ENCODE results near the gene C17orf100. TPM values are rescaled to one million over a fixed set of nuclear protein-coding genes. Genes with fewer than 3 reads are reported as not detected.

Gene C17orf100
- total and polyA plus RNA-seq, 5 donors = 0.47 to 1.0 (median 0.72) TPM

DNA sequence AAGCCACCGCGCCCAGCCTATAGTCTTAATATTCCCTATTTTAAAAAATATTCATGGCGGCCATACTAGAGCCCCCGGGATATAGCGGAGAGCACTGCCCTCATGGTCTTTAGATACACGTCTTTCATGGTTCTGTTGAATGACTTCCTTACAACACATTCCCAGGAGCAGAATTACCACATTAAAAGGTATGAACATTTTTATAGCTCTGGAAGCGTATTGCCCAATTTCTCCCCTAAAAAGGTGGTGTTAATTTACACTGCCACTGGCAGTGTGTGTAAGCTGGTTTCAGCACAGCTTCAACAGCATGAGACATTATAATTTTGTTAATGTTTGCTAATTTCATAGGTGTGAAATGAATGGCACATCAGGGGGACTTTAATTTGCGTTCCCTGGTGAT lies 19.0 kb downstream of the C17orf100 start:
- no peak overlapping the region for H3K4me3 ChIP-seq (ENCODE audit: low read length)
- H3K9me3 ChIP-seq (ENCODE audit: control insufficient read depth, low read length) = no peaks in the 10 kb centered on the region
- intact Hi-C loops (cut with DNase I) = no loop called here
- no peaks in the 10 kb centered on the region for H3K27me3 ChIP-seq (ENCODE audit: control insufficient read depth, insufficient read depth)
- 90% methylated on average over 8 of the region's 8 CpGs for WGBS
- ATAC-seq = no peak
- no peak for DNase-seq
- no peaks in the 10 kb centered on the region for H3K4me1 ChIP-seq (ENCODE audit: control insufficient read depth, insufficient read depth, low read length)
- no peak overlapping the region for H3K27ac ChIP-seq (ENCODE audit: low read length)

DNA sequence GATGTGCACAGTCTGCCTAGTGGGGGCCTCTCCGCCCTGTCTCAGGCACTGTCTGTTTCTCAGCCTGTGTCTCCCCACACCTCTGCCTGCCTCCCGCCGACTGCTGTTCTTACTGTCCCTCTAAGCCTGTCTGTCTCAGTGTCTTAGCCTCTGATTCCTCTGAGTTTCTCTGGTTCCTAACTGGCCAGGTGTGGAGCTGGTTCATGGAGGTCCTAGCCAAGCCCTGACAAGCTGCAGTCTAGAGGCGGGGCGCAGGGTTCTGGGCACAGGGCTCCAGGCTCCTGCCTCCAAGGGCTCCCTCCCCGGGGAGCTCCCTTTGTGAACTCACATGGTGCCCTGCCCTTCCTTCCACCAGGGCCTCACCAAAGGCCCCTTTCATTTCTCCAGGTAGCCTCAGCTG lies 19.4 kb downstream of the C17orf100 start:
- intact Hi-C loops (cut with DNase I) = no loop called here
- 85% methylated on average over 6 of the region's 6 CpGs for WGBS
- ATAC-seq = no peak

DNA sequence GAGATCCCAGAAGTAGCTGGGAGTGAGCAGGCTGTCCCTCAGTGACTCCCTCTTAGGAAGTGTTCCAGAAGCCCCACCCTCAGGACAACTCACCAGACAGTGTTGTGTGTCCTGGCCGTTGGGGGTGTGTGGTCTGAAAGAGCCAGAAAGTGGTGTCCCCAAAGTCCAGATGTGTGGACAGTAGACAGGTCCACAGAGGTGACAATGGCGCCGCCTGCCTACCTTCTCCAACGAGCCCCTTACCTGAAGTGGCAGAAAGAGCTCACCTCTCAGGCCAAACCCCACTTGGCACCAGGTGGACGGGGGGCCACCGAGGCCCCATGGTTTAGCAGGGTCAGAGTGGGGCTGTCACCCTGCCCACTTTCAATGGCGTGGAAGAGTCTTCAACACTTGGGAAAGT lies 19.9 kb downstream of the C17orf100 start:
- ATAC-seq (no peak), DNase-seq (no peak)
- Histone ChIP-seq H3K27me3 (ENCODE audit: control insufficient read depth, insufficient read depth) (no peaks in the 10 kb centered on the region), H3K4me1 (ENCODE audit: control insufficient read depth, insufficient read depth, low read length) (no peaks in the 10 kb centered on the region), H3K9me3 (ENCODE audit: control insufficient read depth, low read length) (no peaks in the 10 kb centered on the region), H3K4me3 (ENCODE audit: low read length) (no peak overlapping the region), H3K27ac (ENCODE audit: low read length) (no peak overlapping the region)
- intact Hi-C loops (cut with DNase I) = no loop called here
- 80% methylated on average over 7 of the region's 7 CpGs for whole genome bisulfite sequencing

More for the DNA sequence above, 19.4 kb downstream of the C17orf100 start:
- Histone ChIP-seq H3K4me1 (ENCODE audit: control insufficient read depth, insufficient read depth, low read length) (no peaks in the 10 kb centered on the region), H3K4me3 (ENCODE audit: low read length) (no peak overlapping the region), H3K27ac (ENCODE audit: low read length) (no peak overlapping the region), H3K27me3 (ENCODE audit: control insufficient read depth, insufficient read depth) (no peaks in the 10 kb centered on the region), H3K9me3 (ENCODE audit: control insufficient read depth, low read length) (no peaks in the 10 kb centered on the region)
- no peak for DNase-seq

DNA sequence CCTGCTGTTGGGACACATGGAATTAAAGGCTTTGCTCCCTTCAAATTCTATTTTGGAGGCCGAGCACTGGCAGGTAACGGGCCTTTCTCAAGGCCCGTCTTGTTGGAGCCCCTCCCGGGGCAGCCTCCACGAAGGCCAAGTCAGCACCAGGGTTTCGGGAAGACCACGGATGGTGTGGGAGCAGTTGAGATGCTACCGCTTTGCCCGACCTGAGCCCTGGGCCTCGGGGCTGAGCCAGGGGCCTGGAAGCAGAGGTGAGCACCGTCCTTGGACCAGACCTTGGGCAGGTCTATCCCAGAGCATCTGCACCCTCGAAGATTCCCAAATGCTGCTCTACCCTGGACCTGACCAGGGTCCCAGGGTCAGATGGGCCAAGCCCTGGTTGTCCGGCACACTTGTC lies 23.0 kb downstream of the C17orf100 start:
- intact Hi-C loops (cut with DNase I) = no loop called here
- DNase-seq = no peak
- WGBS = 93% methylated on average over 13 of the region's 13 CpGs
- ATAC-seq = no peak
- Histone ChIP-seq H3K27ac (ENCODE audit: low read length) (no peak overlapping the region), H3K27me3 (ENCODE audit: control insufficient read depth, insufficient read depth) (no peaks in the 10 kb centered on the region), H3K4me1 (ENCODE audit: control insufficient read depth, insufficient read depth, low read length) (no peaks in the 10 kb centered on the region), H3K4me3 (ENCODE audit: low read length) (no peak overlapping the region), H3K9me3 (ENCODE audit: control insufficient read depth, low read length) (no peaks in the 10 kb centered on the region)

DNA sequence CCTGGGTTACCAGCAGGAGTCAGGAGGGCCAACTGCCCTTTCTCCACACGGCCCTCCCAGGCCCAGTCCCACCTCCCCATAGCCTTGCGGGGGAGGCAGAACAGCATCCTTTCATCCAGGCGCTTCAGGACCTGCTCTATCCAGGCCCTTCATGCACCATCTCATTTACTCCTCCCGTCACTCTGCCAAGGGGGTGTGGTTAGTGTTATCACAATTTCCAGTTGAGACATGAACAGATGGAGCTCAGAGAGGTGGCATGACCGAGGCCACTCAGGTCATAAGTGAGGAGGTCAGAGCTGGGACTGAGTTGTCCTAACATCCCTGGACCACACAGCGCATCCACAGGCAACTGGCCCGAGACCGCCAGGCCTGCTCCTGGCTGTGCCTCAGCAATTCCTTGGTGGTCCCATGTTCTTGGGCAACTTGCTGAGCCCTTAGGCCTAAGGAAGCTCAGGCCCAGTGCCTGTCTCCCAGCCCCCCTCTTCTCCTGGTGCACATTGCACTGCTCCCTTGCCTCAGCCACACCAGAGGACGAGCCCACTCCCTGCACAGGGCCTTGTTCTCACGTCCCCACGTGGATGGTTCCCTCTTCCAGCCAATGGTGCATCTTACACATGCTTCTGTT lies 23.8 kb downstream of the C17orf100 start:
- intact Hi-C loops (cut with DNase I) = no loop called here
- no peaks in the 10 kb centered on the region for H3K9me3 ChIP-seq (ENCODE audit: control insufficient read depth, low read length)
- no peak overlapping the region for H3K27ac ChIP-seq (ENCODE audit: low read length)
- 70% methylated on average over 11 of the region's 11 CpGs for WGBS
- no peak overlapping the region for H3K4me3 ChIP-seq (ENCODE audit: low read length)
- no peaks in the 10 kb centered on the region for H3K4me1 ChIP-seq (ENCODE audit: control insufficient read depth, insufficient read depth, low read length)
- no peak for DNase-seq
- no peak for ATAC-seq
- H3K27me3 ChIP-seq (ENCODE audit: control insufficient read depth, insufficient read depth) = no peaks in the 10 kb centered on the region

DNA sequence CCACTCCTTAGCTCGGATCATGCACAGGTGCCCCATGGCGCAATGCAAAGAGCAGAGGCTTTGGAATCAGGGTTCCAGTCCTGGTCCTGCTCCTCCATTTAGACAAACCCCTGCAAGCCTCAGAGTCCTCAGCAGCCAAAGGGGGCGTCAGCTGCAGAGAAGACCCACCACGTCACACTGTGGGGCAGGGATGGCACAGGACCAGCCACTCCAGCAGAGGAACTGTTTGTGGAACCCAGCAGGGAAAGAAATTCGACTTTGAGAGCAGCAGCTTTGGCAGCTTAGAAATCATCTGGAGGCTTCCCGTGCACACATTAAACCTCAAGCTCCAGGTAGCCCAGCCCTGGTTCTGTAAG lies 25.2 kb downstream of the C17orf100 start:
- intact Hi-C loops (cut with DNase I) = no loop called here
- 68% methylated on average over 6 of the region's 6 CpGs for WGBS
- H3K4me3 ChIP-seq (ENCODE audit: low read length) = no peak overlapping the region

DNA sequence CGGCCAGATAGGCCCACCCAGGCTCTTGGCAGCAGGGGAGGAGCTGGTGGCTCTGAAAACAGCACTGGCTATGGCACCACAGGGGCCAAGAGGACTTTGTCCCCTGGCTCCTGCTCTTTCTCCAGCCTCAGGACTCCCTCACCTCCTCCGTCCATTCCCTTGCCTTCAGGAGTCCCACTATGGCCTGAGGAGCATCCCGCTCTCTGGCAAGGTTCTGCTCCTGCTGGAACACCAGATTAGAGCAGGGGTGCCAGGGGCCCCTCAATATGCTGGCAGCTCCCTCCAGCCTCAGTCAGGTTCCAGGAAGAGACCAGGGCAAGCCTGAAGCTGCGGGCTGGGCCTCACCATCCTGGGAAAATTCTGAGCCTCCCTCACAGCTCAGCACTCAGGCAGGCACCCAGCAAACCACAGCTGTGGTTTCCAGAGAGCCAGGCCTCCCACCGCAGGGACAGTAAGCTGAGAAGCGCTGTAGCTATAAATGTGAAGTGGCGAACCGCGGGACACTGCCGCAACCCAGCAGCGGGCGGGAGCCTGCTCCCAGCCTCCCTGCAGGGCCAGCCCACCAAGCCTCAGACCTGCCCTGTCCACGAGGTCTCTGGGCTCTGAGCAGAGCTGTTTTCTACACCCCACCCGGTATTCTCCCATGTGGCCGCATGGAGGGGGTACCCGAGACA lies 25.7 kb downstream of the C17orf100 start:
- Histone ChIP-seq H3K27me3 (ENCODE audit: control insufficient read depth, insufficient read depth) (no peaks in the 10 kb centered on the region), H3K9me3 (ENCODE audit: control insufficient read depth, low read length) (no peaks in the 10 kb centered on the region), H3K27ac (ENCODE audit: low read length) (no peak overlapping the region), H3K4me1 (ENCODE audit: control insufficient read depth, insufficient read depth, low read length) (no peaks in the 10 kb centered on the region), H3K4me3 (ENCODE audit: low read length) (no peak overlapping the region)
- intact Hi-C loops (cut with DNase I) = no loop called here
- ATAC-seq = no peak
- 61% methylated on average over 16 of the region's 16 CpGs for WGBS
- no peak for DNase-seq

More for the DNA sequence above, 25.2 kb downstream of the C17orf100 start:
- no peak overlapping the region for H3K27ac ChIP-seq (ENCODE audit: low read length)
- DNase-seq (no peak), ATAC-seq (no peak)
- H3K9me3 ChIP-seq (ENCODE audit: control insufficient read depth, low read length) = no peaks in the 10 kb centered on the region
- H3K27me3 ChIP-seq (ENCODE audit: control insufficient read depth, insufficient read depth) = no peaks in the 10 kb centered on the region
- H3K4me1 ChIP-seq (ENCODE audit: control insufficient read depth, insufficient read depth, low read length) = no peaks in the 10 kb centered on the region

DNA sequence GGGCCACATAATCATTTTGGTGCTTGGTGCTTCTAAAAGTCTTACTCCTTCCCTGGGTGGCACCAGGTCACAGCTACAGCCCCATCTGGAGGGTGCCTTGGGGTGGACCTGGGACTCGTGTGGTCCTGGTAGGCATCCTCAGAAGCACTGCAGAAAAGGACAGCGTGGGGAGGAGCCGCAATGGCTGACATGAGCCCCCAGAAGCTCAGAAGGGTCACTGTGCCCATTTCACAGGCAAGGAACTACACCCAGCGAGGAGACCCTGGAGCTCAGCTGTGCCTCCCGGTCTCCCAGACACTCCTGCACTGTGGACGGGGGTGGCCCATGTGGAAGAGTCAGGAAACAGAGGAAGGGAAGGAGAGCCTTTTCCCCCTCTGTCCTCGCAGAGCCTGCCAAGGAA lies 26.4 kb downstream of the C17orf100 start:
- ATAC-seq = no peak
- H3K9me3 ChIP-seq (ENCODE audit: control insufficient read depth, low read length) = no peaks in the 10 kb centered on the region
- DNase-seq = no peak
- intact Hi-C loops (cut with DNase I) = no loop called here
- no peaks in the 10 kb centered on the region for H3K4me1 ChIP-seq (ENCODE audit: control insufficient read depth, insufficient read depth, low read length)
- H3K27me3 ChIP-seq (ENCODE audit: control insufficient read depth, insufficient read depth) = no peaks in the 10 kb centered on the region
- H3K27ac ChIP-seq (ENCODE audit: low read length) = no peak overlapping the region
- no peak overlapping the region for H3K4me3 ChIP-seq (ENCODE audit: low read length)
- WGBS = 69% methylated on average over 7 of the region's 7 CpGs

DNA sequence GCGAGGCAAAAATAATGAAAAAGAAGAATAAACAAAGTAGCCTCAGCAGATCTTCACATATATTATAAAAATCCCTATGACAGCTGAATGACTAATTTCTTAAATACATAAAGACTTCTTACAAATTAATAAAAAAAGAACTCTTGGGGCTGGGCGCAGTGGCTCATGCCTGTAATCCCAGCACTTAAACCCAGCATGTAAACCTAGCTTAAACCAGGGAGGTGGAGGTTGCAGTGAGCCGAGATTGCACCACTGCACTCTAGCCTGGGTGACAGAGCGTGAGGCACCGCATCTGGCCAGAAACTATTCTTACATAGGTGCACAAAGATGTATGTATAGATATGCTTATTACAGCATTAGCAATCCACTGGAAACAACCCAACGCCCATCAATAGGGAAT lies 27.7 kb downstream of the C17orf100 start:
- Histone ChIP-seq H3K9me3 (ENCODE audit: control insufficient read depth, low read length) (no peaks in the 10 kb centered on the region), H3K27me3 (ENCODE audit: control insufficient read depth, insufficient read depth) (no peaks in the 10 kb centered on the region), H3K4me3 (ENCODE audit: low read length) (no peak overlapping the region), H3K4me1 (ENCODE audit: control insufficient read depth, insufficient read depth, low read length) (no peaks in the 10 kb centered on the region), H3K27ac (ENCODE audit: low read length) (no peak overlapping the region)
- ATAC-seq (no peak), DNase-seq (no peak)
- WGBS = 82% methylated on average over 6 of the region's 6 CpGs
- intact Hi-C loops (cut with DNase I) = no loop called here

DNA sequence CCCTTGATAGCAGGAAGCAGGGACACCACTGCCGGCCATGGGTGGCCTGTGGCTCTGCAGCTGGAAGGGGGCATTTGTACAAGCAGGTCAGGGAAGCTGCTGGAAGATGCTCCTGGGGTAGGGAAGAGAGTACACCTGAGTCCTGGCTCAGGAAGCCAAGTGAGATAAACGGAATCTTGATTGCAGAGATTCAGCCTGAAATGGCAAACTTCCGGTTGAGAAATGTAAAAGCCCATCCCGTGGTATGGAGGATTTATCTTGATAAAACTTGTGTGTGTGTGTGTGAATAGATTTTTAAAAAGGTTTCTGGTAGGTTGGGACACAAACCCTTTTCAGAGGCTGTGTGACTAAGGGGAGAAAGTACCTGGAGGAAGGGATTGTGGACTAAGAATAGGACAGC lies 29.6 kb downstream of the C17orf100 start:
- no peaks in the 10 kb centered on the region for H3K9me3 ChIP-seq (ENCODE audit: control insufficient read depth, low read length)
- H3K4me1 ChIP-seq (ENCODE audit: control insufficient read depth, insufficient read depth, low read length) = no peaks in the 10 kb centered on the region
- no peak for ATAC-seq
- 70% methylated on average over 4 of the region's 4 CpGs for WGBS
- H3K27me3 ChIP-seq (ENCODE audit: control insufficient read depth, insufficient read depth) = no peaks in the 10 kb centered on the region
- H3K4me3 ChIP-seq (ENCODE audit: low read length) = no peak overlapping the region
- no peak overlapping the region for H3K27ac ChIP-seq (ENCODE audit: low read length)
- no peak for DNase-seq
- intact Hi-C loops (cut with DNase I) = no loop called here

DNA sequence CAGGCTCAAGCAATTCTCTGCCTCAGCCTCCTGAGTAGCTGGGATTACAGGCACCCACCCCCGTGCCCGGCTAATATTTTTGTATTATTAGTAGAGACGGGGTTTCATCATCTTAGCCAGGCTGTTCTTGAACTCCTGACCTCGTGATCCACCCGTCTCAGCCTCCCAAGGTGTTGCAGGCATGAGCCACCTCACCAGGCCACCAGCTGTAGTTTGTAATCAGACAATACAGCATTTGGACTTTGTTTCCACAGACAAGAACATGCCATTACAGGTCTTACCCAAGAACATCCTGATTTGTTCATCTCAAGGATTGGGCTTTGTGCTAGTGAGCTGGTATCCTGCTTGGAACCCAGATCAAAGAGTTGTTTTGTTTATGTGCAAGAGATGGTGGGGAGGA lies 30.1 kb downstream of the C17orf100 start:
- no peak overlapping the region for H3K27ac ChIP-seq (ENCODE audit: low read length)
- H3K27me3 ChIP-seq (ENCODE audit: control insufficient read depth, insufficient read depth) = no peaks in the 10 kb centered on the region

DNA sequence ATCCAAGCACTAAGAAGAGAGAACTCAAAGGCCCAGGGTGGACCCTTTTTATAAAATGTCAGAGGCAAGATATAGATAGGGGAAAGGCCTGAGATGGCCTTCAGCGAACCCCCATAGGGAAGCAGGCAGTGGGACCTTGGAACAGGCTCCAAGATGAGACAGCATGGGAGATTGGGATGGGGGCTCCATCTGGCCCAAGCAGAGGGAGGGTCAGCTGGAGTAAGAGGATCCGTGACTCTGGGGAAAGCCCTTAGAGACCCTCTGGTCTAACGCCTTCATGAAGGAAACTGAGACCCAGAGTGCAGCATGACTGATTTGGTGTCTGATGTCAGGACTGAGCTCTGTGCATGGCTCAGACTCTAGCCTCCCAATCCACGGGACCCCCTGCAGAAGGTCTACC lies 30.8 kb downstream of the C17orf100 start:
- ATAC-seq (no peak), DNase-seq (no peak)
- Histone ChIP-seq H3K27ac (ENCODE audit: low read length) (no peak overlapping the region), H3K27me3 (ENCODE audit: control insufficient read depth, insufficient read depth) (no peaks in the 10 kb centered on the region), H3K4me1 (ENCODE audit: control insufficient read depth, insufficient read depth, low read length) (no peaks in the 10 kb centered on the region), H3K4me3 (ENCODE audit: low read length) (no peak overlapping the region), H3K9me3 (ENCODE audit: control insufficient read depth, low read length) (no peaks in the 10 kb centered on the region)
- intact Hi-C loops (cut with DNase I) = no loop called here
- WGBS = 86% methylated on average over 4 of the region's 4 CpGs

More for the DNA sequence above, 30.1 kb downstream of the C17orf100 start:
- ATAC-seq (no peak), DNase-seq (no peak)
- H3K9me3 ChIP-seq (ENCODE audit: control insufficient read depth, low read length) = no peaks in the 10 kb centered on the region
- no peaks in the 10 kb centered on the region for H3K4me1 ChIP-seq (ENCODE audit: control insufficient read depth, insufficient read depth, low read length)
- no peak overlapping the region for H3K4me3 ChIP-seq (ENCODE audit: low read length)
- intact Hi-C loops (cut with DNase I) = no loop called here
- WGBS = 81% methylated on average over 5 of the region's 5 CpGs
